Neural crest cell (in vitro differentiated cells): ENCODE results near the gene SORCS2. TPM values are rescaled to one million over a fixed set of nuclear protein-coding genes. Genes with fewer than 3 reads are reported as not detected.

Source experiments
- DNase-seq: peaks from one replicate; pipeline ENCODE4 v3.0.0; 2021; ENCODE audit warnings: low read depth, mixed read lengths, low spot score
- H3K27ac Mint-ChIP-seq: one replicate; pipeline ENCODE4 v1.8.0; 2021; ENCODE audit warnings: mild to moderate bottlenecking, mixed read lengths; ENCODE audit not compliant: unreplicated experiment
- H3K27me3 Mint-ChIP-seq: 2 replicates; pipeline ENCODE4 v1.8.0; 2021; ENCODE audit warnings: low read depth, mild to moderate bottlenecking, mixed read lengths
- H3K36me3 Mint-ChIP-seq: 2 replicates; pipeline ENCODE4 v1.8.0; 2021; ENCODE audit warnings: low read depth, mild to moderate bottlenecking, mixed read lengths
- H3K4me1 Mint-ChIP-seq: 2 replicates; pipeline ENCODE4 v1.8.0; 2021; ENCODE audit warnings: mixed read lengths
- H3K4me3 Mint-ChIP-seq: one replicate; pipeline ENCODE4 v1.8.0; 2021; ENCODE audit warnings: mild to moderate bottlenecking, mixed read lengths
- H3K9me3 Mint-ChIP-seq: 2 replicates; pipeline ENCODE4 v1.8.0; 2021; ENCODE audit warnings: mixed read lengths
- CTCF ChIP-seq: fragments of 200-600 bp; sonication (generic); conservative IDR thresholded peaks from 2 replicates; pipeline ENCODE4 v1.5.0; 2021; ENCODE audit warnings: antibody characterized with exemption, mild to moderate bottlenecking
- total RNA-seq: library from RNA; stranded (reverse); gene quantifications from 2 replicates; pipeline ENCODE4 v1.2.1, GENCODE V29; 2021

SORCS2 gene
- total RNA-seq, 1 donor from 2014 or later: 1.1 TPM

- Mint-ChIP-seq H3K9me3 (peaks cover 7% of the 10 kb centered on the region), H3K4me1 (no peaks in the 10 kb centered on the region), H3K27me3 (peaks cover 8% of the 10 kb centered on the region), H3K27ac (no peak overlapping the region), H3K4me3 (no peak overlapping the region), H3K36me3 (peaks cover 2% of the 10 kb centered on the region)
- DNase-seq: no peak
- no peak for TF ChIP-seq CTCF
Measured at GRCh38 chr4:7414046-7414445, 221.7 kb downstream of the SORCS2 start.

GRCh38 chr4:7414736-7415510 lies 222.6 kb downstream of the SORCS2 start:
- Mint-ChIP-seq H3K9me3 (peaks cover 4% of the 10 kb centered on the region), H3K4me3 (no peak overlapping the region), H3K36me3 (no peaks in the 10 kb centered on the region), H3K4me1 (no peaks in the 10 kb centered on the region), H3K27me3 (peaks cover 8% of the 10 kb centered on the region), H3K27ac (no peak overlapping the region)
- DNase-seq: no peak
- TF ChIP-seq CTCF: no peak

- TF ChIP-seq CTCF: no peak
- Mint-ChIP-seq H3K4me1 (no peaks in the 10 kb centered on the region), H3K27me3 (peaks cover 8% of the 10 kb centered on the region), H3K9me3 (peaks cover 4% of the 10 kb centered on the region), H3K27ac (no peak overlapping the region), H3K36me3 (no peaks in the 10 kb centered on the region), H3K4me3 (no peak overlapping the region)
- no peak for DNase-seq
Measured at GRCh38 chr4:7415927-7416686, 223.8 kb downstream of the SORCS2 start.

- Mint-ChIP-seq H3K27ac (no peak overlapping the region), H3K27me3 (peaks cover 5% of the 10 kb centered on the region)
- DNase-seq: no peak
Measured at GRCh38 chr4:7416745-7417432, 224.6 kb downstream of the SORCS2 start.

More at GRCh38 chr4:7416745-7417432, 224.6 kb downstream of the SORCS2 start:
- Mint-ChIP-seq H3K4me3 (no peak overlapping the region), H3K4me1 (no peaks in the 10 kb centered on the region), H3K36me3 (no peaks in the 10 kb centered on the region), H3K9me3 (peaks cover 4% of the 10 kb centered on the region)
- no peak for TF ChIP-seq CTCF
